Fibroblast of the conjunctiva (primary cell): ENCODE measurements around the gene SART3.

Experiments used
- DNase-seq: peaks from one replicate; pipeline ENCODE4 v3.0.0-alpha.2; 2010; ENCODE audit warnings: low read depth

SART3 gene, protein sequence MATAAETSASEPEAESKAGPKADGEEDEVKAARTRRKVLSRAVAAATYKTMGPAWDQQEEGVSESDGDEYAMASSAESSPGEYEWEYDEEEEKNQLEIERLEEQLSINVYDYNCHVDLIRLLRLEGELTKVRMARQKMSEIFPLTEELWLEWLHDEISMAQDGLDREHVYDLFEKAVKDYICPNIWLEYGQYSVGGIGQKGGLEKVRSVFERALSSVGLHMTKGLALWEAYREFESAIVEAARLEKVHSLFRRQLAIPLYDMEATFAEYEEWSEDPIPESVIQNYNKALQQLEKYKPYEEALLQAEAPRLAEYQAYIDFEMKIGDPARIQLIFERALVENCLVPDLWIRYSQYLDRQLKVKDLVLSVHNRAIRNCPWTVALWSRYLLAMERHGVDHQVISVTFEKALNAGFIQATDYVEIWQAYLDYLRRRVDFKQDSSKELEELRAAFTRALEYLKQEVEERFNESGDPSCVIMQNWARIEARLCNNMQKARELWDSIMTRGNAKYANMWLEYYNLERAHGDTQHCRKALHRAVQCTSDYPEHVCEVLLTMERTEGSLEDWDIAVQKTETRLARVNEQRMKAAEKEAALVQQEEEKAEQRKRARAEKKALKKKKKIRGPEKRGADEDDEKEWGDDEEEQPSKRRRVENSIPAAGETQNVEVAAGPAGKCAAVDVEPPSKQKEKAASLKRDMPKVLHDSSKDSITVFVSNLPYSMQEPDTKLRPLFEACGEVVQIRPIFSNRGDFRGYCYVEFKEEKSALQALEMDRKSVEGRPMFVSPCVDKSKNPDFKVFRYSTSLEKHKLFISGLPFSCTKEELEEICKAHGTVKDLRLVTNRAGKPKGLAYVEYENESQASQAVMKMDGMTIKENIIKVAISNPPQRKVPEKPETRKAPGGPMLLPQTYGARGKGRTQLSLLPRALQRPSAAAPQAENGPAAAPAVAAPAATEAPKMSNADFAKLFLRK

DNA sequence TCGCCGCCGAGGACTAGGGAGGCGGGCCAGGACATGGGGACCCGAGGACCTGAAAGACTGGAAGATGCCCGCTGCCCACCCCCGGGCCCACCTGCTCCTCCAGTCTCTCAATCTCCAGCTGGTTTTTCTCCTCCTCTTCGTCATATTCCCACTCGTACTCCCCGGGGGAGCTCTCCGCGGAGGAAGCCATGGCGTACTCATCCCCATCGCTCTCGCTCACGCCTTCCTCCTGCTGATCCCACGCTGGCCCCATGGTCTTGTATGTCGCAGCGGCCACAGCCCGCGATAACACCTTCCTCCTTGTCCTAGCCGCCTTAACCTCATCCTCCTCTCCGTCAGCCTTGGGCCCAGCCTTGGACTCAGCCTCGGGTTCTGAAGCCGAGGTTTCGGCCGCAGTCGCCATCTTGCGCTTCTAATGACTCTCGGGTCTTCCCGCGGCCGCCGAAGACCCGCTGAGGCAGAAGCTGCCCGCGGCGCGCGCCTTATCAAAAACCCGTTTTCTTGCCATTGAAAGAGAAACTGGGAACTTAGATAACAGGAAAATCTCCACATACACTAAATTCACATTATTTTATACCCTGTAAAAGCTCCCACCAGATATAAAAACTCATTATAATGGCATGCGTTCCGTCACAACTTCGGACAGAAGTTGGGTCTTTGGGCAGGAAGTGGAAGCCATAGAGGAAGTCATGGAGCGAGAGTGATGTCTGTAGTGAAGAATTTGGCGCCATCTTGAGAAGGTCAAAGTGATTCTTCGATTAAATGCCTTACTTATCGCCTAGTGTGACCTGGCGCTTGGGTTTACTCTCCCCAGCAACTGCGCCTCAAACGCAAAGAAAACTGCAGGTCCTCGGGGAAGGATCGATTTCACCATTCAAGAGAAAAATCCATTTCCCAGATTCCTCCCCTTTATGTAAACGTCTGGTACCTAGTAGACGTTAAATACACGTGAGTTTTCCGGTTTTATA lies at the start of gene SART3:
SART3 (minus strand) TSS at position 422 of the 968 bp plus-strand sequence; CDS start at position 403, 19 bp downstream.
- DNase-seq: peak; percentile 79

DNA sequence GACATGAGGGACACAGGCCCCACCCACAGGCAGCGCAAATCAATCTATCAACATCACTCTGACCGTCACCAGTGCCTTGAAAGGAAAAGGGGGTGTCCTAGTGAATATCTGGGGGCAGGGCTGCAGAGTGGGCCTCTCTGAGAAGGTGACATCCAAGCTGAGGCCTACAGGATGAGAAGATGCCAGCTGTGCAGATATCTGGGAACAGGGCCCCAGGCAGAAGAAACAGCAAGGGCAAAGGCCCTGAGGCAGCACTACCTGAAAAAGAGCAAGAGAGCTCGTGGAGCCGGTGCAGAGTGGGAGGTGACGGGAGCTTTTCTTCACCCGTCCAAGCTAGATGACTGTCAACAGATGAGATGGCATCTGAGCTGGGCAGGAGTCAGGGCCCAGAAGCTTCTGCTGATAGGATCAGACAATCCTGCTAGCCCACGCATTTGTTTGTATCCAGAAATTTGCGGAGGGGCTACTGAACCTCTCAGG lies 49.4 kb upstream of the SART3 start:
- DNase-seq: no peak

DNA sequence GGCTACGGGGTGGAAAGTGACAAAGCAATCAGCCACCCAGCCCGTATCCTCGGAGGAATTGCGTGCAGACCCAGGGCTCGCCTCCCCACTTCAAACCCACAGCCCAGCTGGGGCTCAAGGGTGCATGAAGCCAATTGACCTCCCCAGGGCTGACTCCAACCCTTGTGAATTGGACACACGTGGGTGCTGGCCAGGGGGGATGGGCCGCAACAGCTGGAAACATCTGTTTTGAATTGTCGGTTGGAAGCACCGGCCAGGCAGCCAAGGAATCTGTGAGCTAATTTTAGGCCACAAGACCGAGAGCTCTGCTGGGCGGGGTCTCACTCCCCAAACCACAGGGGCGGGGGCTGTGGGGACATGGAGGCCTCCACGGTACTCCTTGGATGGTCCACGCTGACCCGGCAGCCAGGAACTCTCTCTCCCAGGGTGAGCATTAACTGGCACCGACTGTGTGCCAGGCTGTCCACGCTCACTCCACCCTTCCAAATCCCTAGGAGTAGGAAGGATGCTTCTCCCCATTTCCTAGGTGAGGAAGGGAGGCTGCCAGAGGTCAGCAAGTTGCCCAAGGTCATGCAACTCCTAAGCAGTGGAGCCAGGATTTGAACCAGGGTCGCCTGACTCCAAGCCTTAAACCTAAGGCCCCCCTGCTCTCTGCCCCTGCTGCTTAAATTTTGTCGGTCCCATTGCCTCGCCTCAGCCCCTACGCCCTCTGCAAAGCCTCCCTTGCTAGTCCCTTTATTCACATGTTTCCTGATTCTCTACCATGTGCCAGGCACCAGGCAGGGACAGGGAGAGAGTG lies 48.8 kb upstream of the SART3 start:
- peak; percentile 85 for DNase-seq

DNA sequence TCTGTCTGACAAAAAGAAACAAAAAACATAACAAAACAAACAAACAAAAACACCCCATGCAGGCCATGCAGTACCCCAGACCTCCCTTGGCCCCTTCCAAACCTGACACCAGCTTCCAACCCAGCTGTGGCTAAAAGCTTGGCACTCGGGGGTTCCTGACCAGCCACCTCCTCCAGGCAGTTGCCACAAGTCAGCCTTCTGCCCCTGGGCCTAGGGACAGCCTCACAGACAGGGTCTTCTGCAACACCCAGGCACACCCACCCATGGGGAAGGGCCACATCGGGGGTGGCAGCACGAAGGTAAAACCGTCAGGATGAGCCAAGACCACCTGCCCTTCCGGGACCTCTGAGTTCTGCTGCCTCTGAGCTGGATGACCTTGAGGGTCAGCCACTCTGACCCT lies 47.6 kb upstream of the SART3 start:
- DNase-seq: no peak

DNA sequence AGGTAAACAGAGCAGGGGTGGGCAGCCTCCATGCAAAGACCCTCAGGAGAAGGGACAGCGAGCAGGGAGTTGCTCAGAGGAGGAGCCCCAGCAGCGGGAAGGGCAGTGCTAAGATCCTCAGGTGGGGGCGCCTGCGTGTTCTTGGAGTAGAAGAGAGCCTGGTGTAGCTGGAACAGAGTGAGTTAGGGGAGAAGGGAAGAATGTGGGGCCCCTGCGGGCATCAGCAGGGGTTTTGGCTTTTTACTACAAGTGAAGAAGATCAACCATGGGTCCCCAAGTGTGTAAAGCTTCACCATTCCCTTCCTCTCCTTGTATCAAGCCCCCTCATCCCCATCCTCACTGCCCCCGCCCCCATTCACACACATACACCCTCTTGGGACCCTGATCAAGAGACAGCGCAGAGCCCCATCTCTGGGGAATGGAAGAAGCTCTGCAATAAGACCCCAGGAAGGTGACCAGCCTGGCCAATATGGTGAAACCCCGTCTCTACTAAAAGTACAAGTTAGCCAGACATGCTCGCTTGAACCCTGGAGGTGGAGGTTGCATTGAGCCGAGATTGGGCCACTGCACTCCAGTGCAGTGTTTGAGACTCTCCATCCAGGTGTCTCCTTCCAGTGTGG lies 47.1 kb upstream of the SART3 start:
- DNase-seq: no peak

DNA sequence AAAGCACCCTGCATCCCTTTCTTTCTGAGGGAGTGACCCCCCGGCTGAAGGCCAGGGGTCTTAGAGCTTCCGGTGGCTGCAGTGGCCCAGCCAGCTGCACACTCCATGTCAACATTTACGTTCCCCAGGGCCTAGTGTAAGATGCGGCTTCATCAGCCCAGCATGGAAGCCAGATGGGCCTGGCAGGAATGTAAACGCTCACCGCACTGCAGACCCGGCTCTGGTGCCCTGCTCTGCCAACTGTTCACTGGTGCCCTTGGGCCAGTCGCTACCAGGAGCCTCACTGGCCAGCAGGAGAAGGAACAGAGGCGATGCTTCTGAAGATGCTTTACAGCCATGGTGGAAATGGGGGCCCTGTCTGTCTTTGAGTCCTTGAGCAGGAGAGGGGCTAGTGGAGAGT lies 45.5 kb upstream of the SART3 start:
- DNase-seq: no peak

DNA sequence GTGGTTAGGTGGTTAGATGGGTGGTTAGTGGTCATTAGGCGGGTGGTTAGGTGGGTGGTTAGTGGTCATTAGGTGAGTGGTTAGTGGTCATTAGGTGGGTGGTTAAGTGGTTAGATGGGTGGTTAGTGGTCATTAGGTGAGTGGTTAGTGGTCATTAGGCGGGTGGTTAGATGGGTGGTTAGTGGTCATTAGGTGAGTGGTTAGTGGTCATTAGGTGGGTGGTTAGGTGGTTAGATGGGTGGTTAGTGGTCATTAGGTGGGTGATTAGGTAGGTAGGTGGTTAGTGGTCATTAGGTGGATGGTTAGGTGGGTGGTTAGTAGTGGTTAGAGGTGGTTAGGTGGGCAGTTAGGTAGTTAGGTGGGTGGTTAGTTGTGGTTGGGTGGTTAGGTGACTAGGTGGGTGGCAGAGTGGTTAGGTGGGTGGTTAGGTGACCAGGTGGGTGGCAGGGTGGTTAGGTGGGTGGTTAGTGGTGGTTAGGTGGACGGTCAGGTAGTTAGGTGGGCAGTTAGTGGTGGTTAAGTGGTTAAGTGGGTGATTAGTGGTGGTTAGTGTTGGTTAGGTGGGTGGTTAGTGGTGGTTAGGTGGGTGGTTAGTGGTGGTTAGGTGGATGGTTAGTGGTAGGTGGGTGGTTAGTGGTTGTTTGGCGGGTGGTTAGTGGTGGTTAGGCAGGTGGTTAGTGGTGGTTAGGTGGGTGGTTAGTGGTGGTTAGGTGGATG lies 44.9 kb upstream of the SART3 start:
- no peak for DNase-seq

DNA sequence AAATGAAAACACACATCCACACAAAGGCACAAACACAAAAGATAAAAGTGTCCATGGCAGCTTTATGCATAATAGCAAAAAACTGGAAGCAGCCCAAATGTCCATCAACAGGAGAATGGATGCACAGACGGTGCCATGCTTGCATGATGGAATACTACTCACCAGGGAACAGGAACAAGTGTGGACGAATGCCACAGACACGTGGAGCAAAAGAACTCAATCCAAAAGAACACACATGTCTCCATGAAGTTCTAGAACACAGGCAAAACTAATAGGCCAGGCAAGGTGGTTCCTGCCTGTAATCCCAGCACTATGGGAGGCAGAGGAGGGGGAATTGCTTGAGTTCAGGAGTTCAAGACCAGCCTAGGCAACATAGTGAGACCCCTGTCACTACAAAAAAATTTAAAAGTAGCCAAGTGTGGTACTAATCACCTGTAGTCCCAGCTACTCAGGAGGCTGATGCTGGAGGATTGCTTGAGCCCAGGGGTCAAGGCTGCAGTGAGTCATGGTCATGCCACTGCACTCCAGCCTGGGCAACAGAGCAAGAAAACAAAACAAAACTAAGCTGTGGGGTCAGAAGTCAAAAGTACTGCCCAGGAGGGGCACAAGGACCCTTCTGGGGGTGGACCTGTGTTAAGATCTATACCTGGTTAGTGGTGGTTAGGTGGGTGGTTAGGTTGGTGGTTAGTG lies 44.2 kb upstream of the SART3 start:
- no peak for DNase-seq

DNA sequence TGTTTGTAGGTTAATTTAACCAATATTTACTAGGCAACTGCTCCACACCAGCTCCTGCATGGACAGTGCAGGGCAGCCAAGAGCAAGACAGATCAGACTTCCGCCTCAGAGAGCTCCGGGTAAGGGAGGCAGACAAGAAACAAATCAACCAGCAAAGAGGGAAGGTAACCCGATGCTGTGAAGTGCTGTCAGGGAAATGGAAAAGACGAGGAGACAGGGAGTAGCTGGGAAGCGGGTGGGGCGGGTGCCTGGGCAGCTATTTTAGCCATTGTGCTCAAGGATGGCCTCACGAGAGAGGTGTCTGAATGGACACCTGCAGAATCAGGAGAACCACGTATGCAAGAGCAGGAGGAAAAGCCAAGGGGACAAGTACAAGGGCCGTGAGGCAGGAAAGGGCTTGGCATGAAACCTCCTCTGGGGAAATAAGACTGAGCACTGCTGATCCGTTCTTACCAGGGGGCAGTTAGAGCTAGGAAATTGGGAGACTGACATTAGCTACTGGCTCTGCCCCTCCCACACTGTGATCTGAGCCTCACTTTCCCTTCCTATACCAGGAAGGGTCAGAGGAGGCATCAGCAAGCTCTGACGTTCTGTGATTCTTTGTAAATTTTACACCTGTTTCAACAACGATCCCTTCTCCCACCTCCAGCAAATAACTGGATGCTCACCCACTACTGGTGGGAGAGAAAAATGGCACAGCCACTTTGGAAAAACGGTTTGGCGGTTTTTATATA lies 43.4 kb upstream of the SART3 start:
- no peak for DNase-seq

DNA sequence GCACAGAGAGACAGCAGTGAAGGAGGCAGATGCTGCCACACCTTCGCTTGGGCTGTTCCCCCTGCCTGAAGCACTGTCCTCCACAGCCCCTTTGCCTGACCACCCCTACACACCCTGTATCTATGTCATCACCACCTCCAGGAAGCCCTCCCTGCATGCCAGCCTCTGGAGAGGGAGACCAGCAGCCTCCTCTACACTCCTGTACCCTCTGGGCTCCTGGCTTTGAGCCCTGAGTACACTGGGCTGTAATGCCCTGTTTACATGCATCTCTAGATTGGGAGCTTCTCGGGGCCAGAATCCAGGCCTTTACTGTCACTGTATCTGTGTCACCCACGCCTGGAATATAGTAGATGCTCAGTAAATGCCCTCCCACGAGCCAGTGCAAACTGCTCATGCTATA lies 42.8 kb upstream of the SART3 start:
- no peak for DNase-seq

DNA sequence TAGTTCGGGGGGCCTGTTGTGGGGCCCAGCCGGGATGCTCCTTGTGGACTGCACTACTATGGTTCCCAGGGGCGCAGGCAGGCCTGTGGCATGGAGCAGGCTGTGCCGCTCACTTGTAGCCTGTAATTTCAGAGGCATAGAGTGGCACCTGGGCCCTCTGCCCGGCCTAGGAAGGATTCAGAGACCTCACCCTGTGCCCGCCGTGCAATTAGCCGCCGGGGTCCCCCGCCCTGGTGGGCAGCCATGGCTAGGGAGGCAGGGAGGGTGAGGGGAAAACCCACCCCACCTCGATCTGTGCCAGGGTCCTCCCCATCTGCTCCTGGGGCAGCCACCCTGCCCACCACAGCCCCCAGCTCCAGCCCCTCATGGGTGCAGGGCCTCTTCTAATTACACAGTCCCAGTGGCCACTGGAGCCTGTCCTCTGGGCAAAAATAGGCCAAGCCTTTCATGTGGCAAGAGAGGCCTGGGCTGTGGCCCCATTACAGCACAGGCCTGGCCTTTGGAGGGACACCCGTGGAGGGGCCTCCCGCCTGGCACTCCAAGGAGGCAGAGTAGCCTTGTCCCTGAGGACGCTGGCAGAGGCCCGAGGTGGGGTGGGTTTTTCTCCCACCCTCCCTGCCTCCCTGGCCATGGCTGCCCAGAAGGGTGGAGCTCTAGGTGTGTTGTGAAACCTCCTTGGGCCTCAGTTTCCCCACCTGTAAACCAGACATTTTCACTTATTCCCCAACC lies 42.2 kb upstream of the SART3 start:
- DNase-seq: no peak

DNA sequence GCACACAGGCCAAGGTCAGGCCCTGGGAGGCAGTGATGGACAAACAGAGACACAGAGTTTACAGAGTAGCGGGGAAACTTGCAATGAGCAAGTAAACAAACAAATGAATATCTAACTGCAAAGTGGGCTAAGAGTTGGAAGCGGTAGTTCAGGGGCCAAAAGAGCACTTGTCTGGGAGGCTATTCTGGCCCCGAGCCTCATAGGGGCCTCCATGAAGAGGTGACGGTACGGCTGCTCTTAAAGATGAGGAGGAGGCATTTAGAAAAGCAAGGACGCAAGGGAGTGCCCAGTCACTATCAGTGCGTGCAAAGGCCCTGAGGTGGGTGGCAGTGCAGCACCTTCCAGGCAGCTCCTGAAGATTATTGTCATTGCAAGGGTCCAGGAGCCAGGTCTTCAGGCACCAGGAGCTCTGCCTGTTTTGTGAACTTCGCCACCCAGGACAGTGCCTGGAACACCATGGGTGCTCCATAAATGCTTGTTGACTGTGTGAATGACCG lies 41.3 kb upstream of the SART3 start:
- no peak for DNase-seq

DNA sequence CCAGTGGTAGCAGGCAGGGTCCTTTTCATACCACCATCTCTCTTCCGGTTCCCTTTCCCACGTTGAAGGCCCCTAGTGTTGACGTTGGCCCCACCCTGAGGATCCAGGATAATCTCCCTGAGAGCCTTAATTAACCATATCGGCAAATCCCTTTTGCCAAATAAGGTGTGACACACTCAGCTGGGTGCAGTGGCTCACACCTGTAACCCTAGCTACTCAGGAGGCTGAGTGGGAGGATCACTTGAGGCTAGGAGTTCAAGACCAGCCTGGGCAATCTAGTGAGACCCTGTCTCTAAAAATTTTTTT lies 39.7 kb upstream of the SART3 start:
- no peak for DNase-seq

DNA sequence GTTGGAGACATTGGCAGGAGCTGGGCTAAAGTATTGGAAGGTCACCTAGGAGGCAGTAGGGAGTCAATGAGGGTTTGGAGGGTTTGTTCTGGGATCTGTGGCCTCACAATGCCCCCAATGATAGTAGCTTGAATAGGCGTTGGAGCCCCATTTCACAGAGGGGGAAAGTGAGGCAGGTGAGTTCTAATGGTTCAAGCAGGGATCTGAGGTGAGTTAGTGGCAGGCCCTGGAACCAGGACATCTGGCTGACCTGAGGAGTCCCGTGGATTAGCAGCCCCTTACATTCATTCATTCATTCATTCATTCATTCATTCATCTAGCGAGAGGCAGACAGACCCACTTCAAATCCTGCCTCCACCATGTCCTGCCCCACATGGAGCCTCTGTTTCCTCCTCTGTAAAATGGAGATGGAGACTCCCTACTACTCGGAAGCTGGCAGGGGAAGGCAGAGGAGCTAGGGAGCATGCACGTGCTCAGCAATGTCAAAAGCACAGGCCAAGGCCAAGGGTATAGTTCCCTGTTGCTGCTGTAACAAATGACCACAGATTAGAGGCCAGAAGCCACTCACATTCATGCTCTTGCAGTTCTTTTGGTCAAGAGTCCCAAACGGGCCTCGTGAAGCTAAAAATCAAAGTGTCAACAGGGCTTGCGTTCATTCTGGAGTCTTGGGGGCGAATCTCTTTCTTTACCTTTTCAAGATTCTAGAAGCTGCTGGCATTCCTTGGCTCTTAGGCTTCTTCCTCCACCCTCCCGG lies 39.2 kb upstream of the SART3 start:
- DNase-seq: no peak

DNA sequence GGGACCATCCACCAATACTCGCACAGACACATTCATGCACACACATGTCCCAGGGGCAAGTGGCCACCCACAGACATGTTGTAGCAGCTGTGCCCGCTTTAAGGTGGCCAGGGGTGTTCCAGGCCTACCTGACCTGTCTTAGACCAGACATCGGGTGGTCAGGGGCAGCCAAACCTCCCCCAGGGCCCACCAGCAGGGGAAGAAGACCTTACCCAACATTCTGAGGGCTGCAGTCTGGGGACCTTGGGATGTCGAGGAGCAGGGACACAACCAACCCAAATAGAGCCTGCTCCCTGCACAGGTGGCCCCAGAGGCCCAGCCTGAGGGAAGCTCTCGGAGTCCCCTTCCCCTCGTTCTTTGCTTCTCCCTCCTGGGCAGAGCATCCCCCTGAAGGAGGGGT lies 38.6 kb upstream of the SART3 start:
- DNase-seq: no peak

DNA sequence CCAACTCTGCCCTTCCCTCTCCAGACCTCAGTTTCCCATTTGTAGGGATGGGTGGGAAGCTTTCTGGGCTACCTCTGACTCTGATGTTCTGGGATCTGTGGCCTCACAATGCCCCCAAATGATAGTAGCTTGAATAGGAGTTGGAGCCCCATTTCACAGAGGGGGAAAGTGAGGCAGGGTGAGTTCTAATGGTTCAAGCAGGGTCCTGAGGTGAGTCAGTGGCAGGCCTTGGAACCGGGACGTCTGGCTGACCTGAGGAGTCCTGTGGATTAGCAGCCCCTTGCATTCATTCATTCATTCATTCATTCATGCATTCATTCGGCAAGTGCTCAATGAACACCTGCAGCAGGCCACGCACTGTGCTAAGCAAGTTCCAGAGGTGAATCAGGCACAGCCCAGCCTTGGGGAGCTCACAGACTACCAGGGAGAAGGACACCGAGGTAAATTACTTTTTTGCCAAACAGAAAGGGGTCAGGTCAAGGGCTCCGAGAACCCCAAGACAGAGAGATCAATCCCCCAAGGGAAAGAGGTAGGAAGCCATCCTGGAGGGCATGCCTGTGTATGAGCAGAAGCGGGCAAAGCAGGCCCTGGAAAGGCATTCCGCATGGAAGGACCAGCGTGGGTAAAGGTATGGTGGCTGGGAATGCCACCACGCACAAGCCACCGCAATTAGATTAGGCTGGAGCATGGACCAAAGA lies 37.7 kb upstream of the SART3 start:
- no peak for DNase-seq
